NT2/D1 (cell line): ENCODE results near the gene SREBF2.

Source experiments
- YY1 ChIP-seq: IDR thresholded peaks from 2 replicates; pipeline ENCODE4 v1.6.1; 2011; ENCODE audit not compliant: insufficient read length, insufficient read depth
- ZNF274 ChIP-seq: IDR thresholded peaks from 2 replicates; pipeline ENCODE4 v1.6.1; 2011; ENCODE audit warnings: mild to moderate bottlenecking, low read depth, low read length

GRCh38 chr22:41815716-41816115 lies 17.2 kb upstream of the SREBF2 start:
- TF ChIP-seq ZNF274: no peak
- no peak for TF ChIP-seq YY1
